GM18498 (cell line): ENCODE data around the gene GMDS.

ENCODE experiments used
- ATAC-seq: cut with Tn5 transposase; IDR thresholded peaks from one replicate; pipeline ENCODE4 v1.9.1; 2021; ENCODE audit warnings: mild to moderate bottlenecking, moderate library complexity; ENCODE audit not compliant: unreplicated experiment

The GMDS gene

GRCh38 chr6:1639430-1639829 is 606.0 kb downstream of the GMDS start:
- no peak for ATAC-seq

GRCh38 chr6:1636971-1637871 is 608.2 kb downstream of the GMDS start:
- no peak for ATAC-seq

- no peak for ATAC-seq
These were observed 609.1 kb downstream of the GMDS start for GRCh38 chr6:1636272-1636825.

- ATAC-seq = no peak
These were observed 609.9 kb downstream of the GMDS start for GRCh38 chr6:1635305-1636010.

GRCh38 chr6:1634081-1634480 is 611.3 kb downstream of the GMDS start:
- ATAC-seq = no peak

GRCh38 chr6:1633366-1634021 is 611.9 kb downstream of the GMDS start:
- no peak for ATAC-seq

- ATAC-seq = no peak
These were observed 614.2 kb downstream of the GMDS start for GRCh38 chr6:1631251-1631650.

- ATAC-seq = no peak
These were observed 614.6 kb downstream of the GMDS start for GRCh38 chr6:1630771-1631217.

- ATAC-seq = no peak
These were observed 615.1 kb downstream of the GMDS start for GRCh38 chr6:1630212-1630770.

- no peak for ATAC-seq
These were observed 616.1 kb downstream of the GMDS start for GRCh38 chr6:1629316-1629715.

GRCh38 chr6:1627827-1628560 is 617.4 kb downstream of the GMDS start:
- ATAC-seq = no peak

- no peak for ATAC-seq
These were observed 618.9 kb downstream of the GMDS start for GRCh38 chr6:1626481-1626880.

- no peak for ATAC-seq
These were observed 619.5 kb downstream of the GMDS start for GRCh38 chr6:1625794-1626435.

GRCh38 chr6:1624851-1625781 is 620.3 kb downstream of the GMDS start:
- no peak for ATAC-seq

GRCh38 chr6:1624058-1624850 is 621.2 kb downstream of the GMDS start:
- ATAC-seq = no peak

- ATAC-seq = no peak
These were observed 621.7 kb downstream of the GMDS start for GRCh38 chr6:1623769-1624057.

GRCh38 chr6:1622851-1623768 is 622.3 kb downstream of the GMDS start:
- ATAC-seq = no peak
